SK-MEL-5 (cell line): ENCODE results near the gene EBF3. TPM values are rescaled to one million over a fixed set of nuclear protein-coding genes. Genes with fewer than 3 reads are reported as not detected.

Experiments used
- DNase-seq: peaks from one replicate; pipeline ENCODE4 v3.0.0-alpha.2; 2016; ENCODE audit warnings: low read depth, low spot score
- in situ Hi-C: cut with HindIII; loops from 2 replicates; pipeline ENCODE4 v1.10.0; 2016; ENCODE audit warnings: low sequenced_read_pairs, high pct_unique_total_duplicates, low pct_unique_long_range_greater_than_20kb
- total RNA-seq: library from RNA; depleted of rRNA; stranded (reverse); fragments of >200 nt; shearing (Covaris generic); gene quantifications from 2 replicates; pipeline ENCODE4 v1.2.3, GENCODE V29; 2014

EBF3 gene
- total RNA-seq, 1 experiment from 2014 or later = 23.6 TPM

DNA sequence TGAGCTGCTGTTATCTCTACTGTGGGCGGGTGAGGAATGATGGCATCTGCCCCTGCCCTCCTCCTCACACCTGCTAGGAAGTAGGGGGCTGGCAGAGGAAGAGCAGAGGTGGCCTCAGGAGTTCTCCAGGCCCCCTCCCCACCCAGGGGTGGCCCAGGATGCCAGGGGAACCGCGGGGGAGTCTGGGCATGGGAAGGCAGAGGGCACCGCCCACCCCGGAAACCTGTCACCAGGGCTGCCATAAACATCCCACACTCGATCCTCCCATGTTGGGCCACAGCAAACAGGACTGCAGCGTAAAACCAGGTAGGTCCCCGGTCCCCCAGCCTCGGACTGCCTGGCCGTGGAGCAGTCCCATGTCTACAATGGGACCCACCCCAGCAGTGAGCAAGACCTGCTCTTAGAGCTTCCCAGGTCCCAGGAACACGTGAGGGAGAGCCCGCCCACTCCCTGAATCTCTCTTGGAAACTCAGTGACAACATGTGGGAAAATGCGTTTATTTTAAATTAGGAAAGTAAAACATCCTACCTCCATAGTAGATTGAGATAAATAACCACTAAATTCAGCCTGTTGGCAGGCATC lies 23.4 kb downstream of the EBF3 start:
- in situ Hi-C loops = no loop called here
- no peak for DNase-seq

DNA sequence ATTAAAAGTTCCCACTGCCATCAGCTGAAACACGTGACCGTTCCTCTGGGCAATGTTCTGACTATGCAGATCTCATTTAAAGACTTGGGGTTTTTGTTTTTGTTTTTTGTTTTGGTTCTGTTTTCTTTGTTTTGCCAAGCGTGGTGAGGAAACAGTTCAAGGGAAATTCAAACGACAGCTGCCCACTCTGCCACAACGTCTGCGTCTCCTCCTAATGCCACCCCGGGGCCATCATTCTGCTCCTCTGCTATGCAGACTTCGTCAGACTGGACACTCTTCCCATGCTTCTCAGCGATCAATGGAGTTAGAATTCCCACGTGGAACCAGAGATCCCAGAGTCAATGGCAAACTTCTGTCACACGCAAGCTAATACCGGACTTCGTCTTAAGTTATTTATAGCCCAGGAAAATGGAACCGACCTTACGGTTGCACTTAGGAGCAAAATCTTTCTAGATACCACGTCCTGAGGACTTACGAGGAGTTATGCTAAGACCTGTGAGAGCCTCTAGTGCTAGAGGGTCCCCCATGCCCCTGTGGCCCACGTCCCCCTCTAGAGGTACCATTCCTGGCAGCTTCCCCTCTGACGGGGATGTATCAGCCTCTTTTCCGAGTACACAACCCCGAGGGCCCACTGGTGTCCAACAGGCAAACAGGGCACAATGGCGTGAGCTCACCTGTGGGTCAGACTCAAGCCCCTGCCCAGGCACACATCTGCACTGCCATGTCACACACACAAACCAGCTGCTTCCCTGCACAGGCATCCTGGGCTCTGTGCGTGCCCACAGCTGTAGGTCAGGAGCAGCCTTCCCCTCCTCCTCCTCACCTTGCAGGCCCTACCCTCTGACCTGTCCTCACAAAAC lies 24.4 kb downstream of the EBF3 start:
- in situ Hi-C loops = no loop called here
- DNase-seq = no peak

GRCh38 chr10:129938460-129938859 lies 25.6 kb downstream of the EBF3 start:
- DNase-seq = no peak
- in situ Hi-C loops = no loop called here

DNA sequence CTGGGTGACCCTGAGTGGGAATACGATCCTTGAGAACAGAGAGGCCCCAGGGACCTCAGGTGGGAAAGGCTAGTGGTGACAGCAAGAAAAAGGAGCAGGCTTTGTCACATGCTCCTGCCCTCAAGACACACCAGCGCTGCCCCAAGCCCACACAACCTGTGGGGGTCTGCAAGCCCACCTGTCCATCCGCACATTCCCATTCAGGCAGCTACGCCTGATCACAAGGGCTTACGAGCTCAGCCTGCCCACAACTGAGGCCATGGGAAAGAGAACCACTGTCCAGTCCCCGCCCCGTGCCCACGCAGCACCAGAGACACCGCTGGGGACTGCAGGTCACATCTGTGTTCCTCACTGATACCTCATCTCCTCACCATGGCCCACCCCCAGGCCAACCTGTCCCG lies 26.7 kb downstream of the EBF3 start:
- DNase-seq = no peak
- in situ Hi-C loops = no loop called here

- no peak for DNase-seq
- in situ Hi-C loops = no loop called here
These were observed 27.2 kb downstream of the EBF3 start for GRCh38 chr10:129936923-129937300.

GRCh38 chr10:129936266-129936922 lies 27.7 kb downstream of the EBF3 start:
- DNase-seq = no peak
- in situ Hi-C loops = no loop called here

DNA sequence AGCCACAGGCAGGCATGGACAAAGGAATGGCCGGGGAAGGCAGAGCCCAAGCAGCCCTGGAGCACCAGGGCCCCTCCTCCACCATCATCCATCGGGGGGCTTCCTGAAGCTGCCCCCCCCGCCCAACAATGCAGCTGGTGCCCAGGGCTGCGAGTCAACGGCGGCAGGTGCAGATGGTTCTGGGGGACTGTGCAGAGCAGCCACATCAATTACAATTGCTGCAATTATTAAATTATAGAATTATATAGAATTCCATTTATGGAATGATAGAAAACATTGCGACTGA lies 28.3 kb downstream of the EBF3 start:
- in situ Hi-C loops = no loop called here
- DNase-seq = no peak

GRCh38 chr10:129935102-129935866 lies 28.8 kb downstream of the EBF3 start:
- no peak for DNase-seq
- in situ Hi-C loops = no loop called here

- in situ Hi-C loops = no loop called here
These were observed 29.7 kb downstream of the EBF3 start for GRCh38 chr10:129934196-129934925.

GRCh38 chr10:129933456-129934092 lies 30.5 kb downstream of the EBF3 start:
- in situ Hi-C loops = no loop called here
- no peak for DNase-seq

More at GRCh38 chr10:129934196-129934925, 29.7 kb downstream of the EBF3 start:
- DNase-seq = no peak

DNA sequence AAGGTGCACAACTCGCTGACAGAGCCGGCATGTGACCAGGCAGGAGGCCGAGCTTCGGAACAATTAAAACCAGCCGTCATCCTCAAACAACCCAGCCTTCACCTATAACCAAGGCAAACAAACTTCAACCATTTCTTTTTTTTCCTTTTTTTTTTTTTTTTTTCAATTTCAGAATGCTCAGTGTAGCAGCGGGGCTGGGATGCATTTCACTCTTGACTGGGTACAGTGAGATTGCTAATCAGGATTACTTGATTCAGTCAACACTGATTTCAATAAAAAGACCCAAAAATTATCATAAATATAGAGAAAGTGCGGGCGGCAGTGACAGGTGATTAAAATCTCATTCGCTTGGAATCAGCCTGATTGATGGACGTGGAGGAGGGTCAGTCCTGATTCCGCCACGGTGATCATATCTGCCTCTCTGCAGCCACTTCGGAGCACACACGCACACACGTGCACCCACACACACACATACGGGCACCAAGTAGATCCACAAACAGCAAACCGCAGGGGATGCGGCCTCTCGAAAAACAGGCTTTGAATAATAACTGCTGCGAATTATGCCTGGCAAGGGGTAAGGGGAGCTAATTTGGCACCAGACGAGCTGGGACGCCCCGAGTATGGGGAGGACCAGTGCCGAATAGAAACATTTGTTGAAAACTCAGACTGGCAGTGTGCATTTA lies 31.2 kb downstream of the EBF3 start:
- no peak for DNase-seq
- in situ Hi-C loops = no loop called here

DNA sequence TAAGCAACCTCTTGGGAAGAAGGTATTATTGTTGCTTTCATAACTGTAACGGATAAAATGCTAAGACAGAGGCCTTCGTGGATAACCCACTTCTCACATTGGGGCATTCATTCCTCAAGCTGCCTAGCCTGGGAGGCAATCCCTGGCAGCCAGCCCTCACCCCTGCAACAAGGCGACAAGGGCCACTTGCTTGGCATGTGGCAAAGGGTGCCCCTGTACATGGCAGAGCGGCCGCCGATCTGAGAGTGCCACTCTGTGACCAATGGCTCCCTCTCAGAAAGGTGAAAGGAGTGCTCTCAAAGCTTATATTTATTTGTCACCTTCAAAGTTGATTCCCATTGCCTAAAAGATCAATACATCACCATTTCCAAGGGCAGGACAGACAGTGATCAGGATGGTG lies 31.9 kb downstream of the EBF3 start:
- in situ Hi-C loops = no loop called here
- DNase-seq = no peak

DNA sequence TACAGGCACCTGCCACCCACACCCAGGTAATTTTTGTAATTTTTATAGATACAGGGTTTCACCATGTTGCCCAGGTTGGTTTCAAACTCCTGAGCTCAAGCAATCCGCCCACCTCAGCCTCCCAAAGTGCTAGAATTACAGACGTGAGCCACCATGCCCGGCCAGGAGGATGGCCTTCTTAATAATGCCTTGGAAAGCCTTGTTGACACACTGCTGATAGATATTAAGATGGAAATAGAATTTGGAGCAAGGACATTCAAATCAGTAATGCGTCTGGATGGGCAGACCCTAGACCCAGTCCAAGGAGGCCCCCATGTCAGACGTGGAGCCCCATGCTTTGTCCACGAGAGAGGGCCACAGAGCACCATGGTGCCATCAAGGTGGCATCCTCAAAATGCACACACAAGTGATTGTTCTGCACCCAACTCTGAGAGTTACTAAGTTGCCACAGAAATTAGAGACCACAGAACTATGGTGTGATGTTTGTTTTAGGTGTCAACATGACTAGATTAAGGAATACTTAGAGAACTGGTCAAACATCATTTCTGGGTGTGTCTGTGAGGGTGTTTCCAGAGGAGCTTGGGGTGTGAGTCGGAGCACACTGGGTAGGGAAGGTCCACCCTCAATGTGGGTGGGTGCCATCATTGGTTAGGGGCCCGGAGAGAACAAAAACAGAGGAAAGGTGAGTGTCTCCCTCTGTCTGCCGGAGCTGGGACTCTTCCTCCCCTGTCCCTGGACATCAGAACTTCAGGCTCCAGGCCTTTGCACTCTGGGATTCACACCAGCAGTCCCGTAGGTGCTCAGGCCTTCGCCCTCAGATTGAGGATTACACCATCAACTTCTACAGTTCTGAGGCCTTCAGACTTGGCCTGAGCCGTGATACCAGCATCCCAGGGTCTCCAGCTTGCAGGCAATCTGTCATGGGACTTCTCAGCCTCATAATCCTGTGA lies 34.5 kb downstream of the EBF3 start:
- DNase-seq = peak; percentile 20
- in situ Hi-C loops = no loop called here

DNA sequence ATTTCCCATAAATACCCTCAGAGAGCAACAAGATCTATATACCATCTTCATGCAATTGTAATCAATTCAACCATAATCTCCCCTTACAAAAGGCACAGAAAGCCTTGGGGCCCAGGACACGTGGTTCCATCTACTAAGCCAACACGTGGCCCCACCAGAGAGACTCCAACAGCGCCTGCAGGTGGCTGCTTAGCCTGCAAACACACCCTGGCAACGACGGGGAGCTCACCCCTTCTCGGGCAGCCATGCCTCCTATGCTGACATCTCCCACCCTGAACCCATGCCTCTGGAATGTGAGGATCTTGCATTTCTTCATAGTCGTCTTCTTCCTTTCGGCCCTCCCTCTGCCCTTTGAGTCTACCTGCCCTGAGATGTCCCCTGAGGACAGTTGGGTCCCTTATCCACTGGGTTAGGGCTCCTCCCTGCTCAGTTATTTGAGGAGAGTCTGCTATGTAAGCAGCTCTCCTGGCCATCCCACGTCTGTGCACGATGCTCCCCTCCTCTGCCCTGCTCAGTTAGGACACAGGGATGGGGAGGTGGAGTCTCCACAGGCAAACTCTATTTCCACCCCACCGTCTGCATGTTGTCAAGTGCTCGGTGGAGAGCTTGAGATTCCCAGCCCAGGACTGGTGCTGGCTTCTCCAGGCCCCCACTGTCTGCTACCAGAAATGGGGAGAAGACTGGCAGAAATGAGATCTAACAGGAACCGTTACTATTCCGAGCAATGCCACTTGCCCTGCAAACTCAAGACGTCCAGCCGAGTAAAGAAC lies 36.5 kb downstream of the EBF3 start:
- in situ Hi-C loops = no loop called here
- DNase-seq = no peak
